Lung (tissue), 16 donors: ENCODE measurements around the gene DOCK11. TPM values are rescaled to one million over a fixed set of nuclear protein-coding genes. Genes with fewer than 3 reads are reported as not detected.

Experiments used
- ATAC-seq: fragments of 200-7000 bp; cut with Tn5 transposase; one replicate; pipeline ENCODE4 v1.9.1; 2020; ENCODE audit warnings: moderate number of reproducible peaks; ENCODE audit not compliant: insufficient read depth, low FRiP score
- DNase-seq, 3 donors: peaks; one replicate each; pipeline ENCODE4 v3.0.0-alpha.2; 2013 to 2017
- H3K27ac ChIP-seq, 2 donors: one replicate each; pipeline ENCODE4 v1.5.1; 2013; ENCODE audit warnings: mild to moderate bottlenecking in 2 of 2, moderate library complexity in 2 of 2, control low read depth in 1 of 2, inconsistent platforms in 1 of 2, low read depth in 1 of 2, low read length in 1 of 2
- H3K27me3 ChIP-seq, 3 donors: one replicate each; pipeline ENCODE4 v1.5.1; 2013; ENCODE audit warnings: low read length in 2 of 3; ENCODE audit not compliant: control insufficient read depth in 3 of 3, insufficient read depth in 3 of 3
- H3K36me3 ChIP-seq, 4 donors: one replicate each; pipeline ENCODE4 v1.5.1; 2013; ENCODE audit warnings: low read length in 4 of 4, mild to moderate bottlenecking in 1 of 4, moderate library complexity in 1 of 4; ENCODE audit not compliant: control insufficient read depth in 4 of 4, insufficient read depth in 4 of 4
- H3K4me1 ChIP-seq, 5 donors: one replicate each; pipeline ENCODE4 v1.5.1; 2013; ENCODE audit warnings: low read length in 5 of 5, mild to moderate bottlenecking in 2 of 5, moderate library complexity in 1 of 5; ENCODE audit not compliant: control insufficient read depth in 5 of 5, insufficient read depth in 5 of 5
- H3K4me3 ChIP-seq: one replicate; pipeline ENCODE4 v1.5.1; 2013; ENCODE audit warnings: mild to moderate bottlenecking, control low read depth, moderate library complexity
- H3K9ac ChIP-seq, 2 donors: one replicate each; pipeline ENCODE4 v1.5.1; 2013; ENCODE audit warnings: low read length in 2 of 2, control low read depth in 1 of 2; ENCODE audit not compliant: insufficient read depth in 1 of 2
- H3K9me3 ChIP-seq, 4 donors: one replicate each; pipeline ENCODE4 v1.5.1; 2013; ENCODE audit warnings: low read length in 3 of 4, mild to moderate bottlenecking in 1 of 4, moderate library complexity in 1 of 4; ENCODE audit not compliant: control insufficient read depth in 4 of 4, insufficient read depth in 3 of 4
- CTCF ChIP-seq: IDR thresholded peaks from 2 replicates; pipeline ENCODE4 v1.5.1; 2012; ENCODE audit warnings: mild to moderate bottlenecking; ENCODE audit errors: control extremely low read depth, extremely low read depth
- WGBS, 2 donors: extraction: QIAGEN DNeasy Blood & Tissue Kit; methylation state at CpG; one replicate each; pipeline ENCODE4 v1.1.7; 2013; 5-methylcytosine and 5-hydroxymethylcytosine counted together
- long read RNA-seq, 5 donors: transcript quantifications; one replicate each; lab custom pipeline, GENCODE V29; 2026
- polyA plus RNA-seq, 2 donors: library from polyadenylated mRNA; stranded (reverse); fragments of 200-250 nt; gene quantifications; one replicate each; pipeline ENCODE4 v1.2.1, GENCODE V29; 2013
- total RNA-seq, 2 donors: library from RNA; depleted of rRNA in 1 of 2; stranded (reverse); fragments of >200 nt in 1 of 2; gene quantifications; one replicate each; pipeline ENCODE4 v1.2.1, GENCODE V29; 2014 to 2021
- donor health status: control.
- donor health status: control.
- donor health status: Bipolar disorder and iron deficiency.
- donor health status: healthy.
- donor health status: DM: yes; HTN: yes; CAD: no.

DOCK11 gene
- 10 to 100 TPM; 27.0 to 32.0 TPM for total RNA-seq
- 10 to 100 TPM; 16.0 to 20.3 TPM for polyA plus RNA-seq
- long read RNA-seq, donor 1: 0 reads
- long read RNA-seq, donor 2: 0 reads
- long read RNA-seq, donor 3: 0 reads
- long read RNA-seq, donor 4: 0 reads
- long read RNA-seq, donor 5: 0 reads

- Histone ChIP-seq H3K27me3 (no peaks in the 10 kb centered on the region), H3K27ac (peak within 1 kb of the TSS; percentile 27 to 77), H3K4me1 (peaks cover 0 to 15% (median 6%) of the 10 kb centered on the region in 5 donors), H3K4me3 (peak within 1 kb of the TSS; percentile 56), H3K9ac (no peak within 1 kb of the TSS), H3K36me3 (no peaks in the 10 kb centered on the region), H3K9me3 (no peaks in the 10 kb centered on the region)
- ATAC-seq (peak; percentile 84), DNase-seq (peak; percentile 71 to 80 (median 78))
- TF ChIP-seq CTCF: no peak
- 1 to 36% methylated on average over 26 to 64 of the region's 64 CpGs for WGBS, 2 donors
Observed at GRCh38 chrX:118495061-118495921, at the start of gene DOCK11. Gene DOCK11, plus strand, starts transcription at chrX:118495815. Its CDS starts 157 bp downstream, at chrX:118495972.

DNA sequence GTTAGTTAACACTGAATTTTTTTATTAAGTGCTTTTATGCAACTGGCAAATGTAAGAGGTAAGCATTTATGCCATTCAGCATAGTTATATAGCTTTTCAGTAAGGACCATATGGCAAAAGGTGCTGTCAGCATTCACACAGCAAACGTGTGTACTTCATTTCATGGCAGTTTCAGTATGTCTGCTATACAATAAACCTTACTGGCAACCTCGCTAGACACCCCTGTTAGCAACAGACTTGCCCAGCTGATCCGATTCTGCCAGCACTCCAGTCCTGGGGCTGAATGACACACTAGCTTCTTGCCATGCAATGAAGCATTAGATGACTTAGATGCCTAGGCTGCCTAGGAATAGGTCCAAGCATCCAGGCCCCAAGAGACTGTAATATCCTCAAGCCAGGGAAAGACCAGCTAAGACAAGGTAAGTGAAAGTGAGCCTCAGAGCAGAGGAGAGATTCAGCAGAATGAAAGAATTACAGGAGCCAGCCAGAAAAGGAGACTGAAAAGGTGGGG lies 47.3 kb upstream of the DOCK11 start:
- TF ChIP-seq CTCF: no peak
- Histone ChIP-seq H3K36me3 (peaks cover 0 to 6% (median 2%) of the 10 kb centered on the region in 4 donors), H3K9me3 (no peaks in the 10 kb centered on the region), H3K27ac (no peak overlapping the region), H3K4me1 (no peaks in the 10 kb centered on the region), H3K9ac (no peak overlapping the region), H3K4me3 (no peak overlapping the region), H3K27me3 (no peaks in the 10 kb centered on the region)
- ATAC-seq: no peak
- DNase-seq: no peak
- WGBS, 2 donors: 66 to 89% methylated on average over 3 of the region's 3 CpGs

DNA sequence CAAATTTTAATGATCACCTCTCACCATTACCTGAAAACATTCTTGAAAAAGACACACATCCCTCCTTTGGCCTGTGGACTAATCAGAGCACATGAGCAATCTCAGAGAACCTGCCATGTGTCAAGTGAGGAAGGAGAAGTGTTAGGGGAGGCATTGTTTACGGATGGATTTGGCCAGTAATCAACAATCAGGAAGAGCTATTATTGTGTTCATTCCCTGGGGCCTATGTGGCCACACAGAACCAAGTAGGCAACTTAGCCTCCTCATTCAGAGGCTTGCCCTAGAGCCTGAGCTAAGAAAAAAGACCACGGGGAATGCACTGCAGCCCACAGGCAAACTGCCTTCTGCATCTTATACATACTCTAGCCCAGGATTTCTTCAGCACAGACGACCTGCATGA lies 40.6 kb upstream of the DOCK11 start:
- DNase-seq: no peak
- H3K27ac ChIP-seq: no peak overlapping the region
- WGBS, 2 donors: 72 to 88% methylated on average over 3 of the region's 3 CpGs
- TF ChIP-seq CTCF: no peak
- ATAC-seq: no peak
- H3K4me3 ChIP-seq: no peak overlapping the region
- no peak overlapping the region for H3K9ac ChIP-seq
- H3K36me3 ChIP-seq: peaks cover 0 to 3% (median 1%) of the 10 kb centered on the region in 4 donors
- H3K9me3 ChIP-seq: no peaks in the 10 kb centered on the region
- H3K27me3 ChIP-seq: no peaks in the 10 kb centered on the region
- H3K4me1 ChIP-seq: no peaks in the 10 kb centered on the region
